Transverse colon (tissue), 4 donors: ENCODE measurements around the gene ANKUB1.

Source experiments
- CTCF ChIP-seq, 5 experiments: fragments of 200-600 bp in 3 of 5; fragments of 450-650 bp in 2 of 5; sonication (generic) in 3 of 5; IDR thresholded peaks; 1 replicate in 2 of 5; 2 replicates in 3 of 5; pipeline ENCODE4 v1.5.1; 2016 to 2017; ENCODE audit warnings: antibody characterized with exemption in 5 of 5, inconsistent platforms in 3 of 5, mild to moderate bottlenecking in 2 of 5, moderate library complexity in 1 of 5
- POLR2A ChIP-seq: fragments of 450-650 bp; IDR thresholded peaks from one replicate; pipeline ENCODE4 v1.6.1; 2016; ENCODE audit warnings: antibody characterized with exemption, mild to moderate bottlenecking, moderate library complexity
- POLR2AphosphoS5 ChIP-seq, 3 donors: sonication (generic); formaldehyde crosslinking; IDR thresholded peaks; one replicate each; pipeline ENCODE4 v1.6.1; 2016; ENCODE audit warnings: antibody characterized with exemption in 3 of 3

DNA sequence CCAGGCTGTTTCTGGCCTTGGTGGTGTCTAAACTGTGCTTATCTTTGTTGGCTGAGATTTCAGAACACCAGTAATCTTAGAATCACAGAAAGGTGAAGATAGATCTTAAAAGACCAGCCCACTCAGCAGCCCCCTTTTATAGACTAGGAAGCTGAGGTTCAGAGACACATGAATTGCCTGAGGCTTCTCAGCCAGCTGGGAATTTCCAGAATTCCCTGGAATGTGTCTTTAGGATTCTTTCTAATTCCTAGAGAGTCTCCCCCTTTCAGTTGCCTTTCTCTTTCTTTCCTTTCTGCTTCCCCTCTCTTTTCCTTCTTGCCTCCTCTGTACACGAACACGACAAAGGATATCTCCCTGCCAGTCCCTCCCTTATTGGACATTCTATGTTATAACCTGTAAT lies 19.5 kb downstream of the ANKUB1 start:
- TF ChIP-seq CTCF (IDR thresholded peaks at IDR 0.05), result no peak
- TF ChIP-seq POLR2A, result no peak
- TF ChIP-seq POLR2AphosphoS5 (IDR thresholded peaks at IDR 0.05), result no peak
